Neural cell (in vitro differentiated cells): ENCODE data around the gene LMNA. TPM values are rescaled to one million over a fixed set of nuclear protein-coding genes. Genes with fewer than 3 reads are reported as not detected.

ENCODE experiments used
- H2AFZ ChIP-seq: fragments of 200-600, 300-800 bp; sonication (generic), shearing (Covaris generic); 2 replicates; pipeline ENCODE4 v1.6.0; 2014; ENCODE audit warnings: low read depth, mild to moderate bottlenecking, antibody characterized with exemption, low read length, moderate library complexity
- H3F3A ChIP-seq: fragments of 200-600 bp; shearing (Covaris generic); 2 replicates; pipeline ENCODE4 v1.6.1; 2016; ENCODE audit warnings: mild to moderate bottlenecking, moderate library complexity, mixed read lengths, antibody characterized with exemption, low read length; ENCODE audit not compliant: insufficient read depth, poor library complexity, severe bottlenecking
- H3K27ac ChIP-seq: fragments of 200-600, 300-800 bp; sonication (generic), shearing (Covaris generic); 2 replicates; pipeline ENCODE4 v1.5.1; 2014; ENCODE audit warnings: mild to moderate bottlenecking, low read length, moderate library complexity
- H3K27me3 ChIP-seq: fragments of 300-800, 200-600 bp; sonication (generic), shearing (Covaris generic); 2 replicates; pipeline ENCODE4 v1.6.0; 2014; ENCODE audit warnings: mild to moderate bottlenecking, low read depth, low read length, moderate library complexity; ENCODE audit not compliant: insufficient read depth
- H3K36me3 ChIP-seq: fragments of 300-800, 200-600 bp; sonication (generic), shearing (Covaris generic); 2 replicates; pipeline ENCODE4 v1.5.1; 2014; ENCODE audit warnings: mild to moderate bottlenecking, antibody characterized with exemption, low read length, moderate library complexity; ENCODE audit not compliant: insufficient read depth
- H3K4me2 ChIP-seq: fragments of 300-800, 200-600 bp; sonication (generic), shearing (Covaris generic); 2 replicates; pipeline ENCODE4 v1.6.0; 2014; ENCODE audit warnings: mild to moderate bottlenecking, low read length
- H3K4me3 ChIP-seq: fragments of 300-800, 200-600 bp; sonication (generic), shearing (Covaris generic); 2 replicates; pipeline ENCODE4 v1.5.1; 2014; ENCODE audit warnings: mild to moderate bottlenecking, low read length, moderate library complexity
- H3K79me2 ChIP-seq: fragments of 200-600 bp; shearing (Covaris generic); replicated peaks from 2 replicates; pipeline ENCODE4 v1.6.0; 2014; ENCODE audit warnings: mild to moderate bottlenecking, low read length, moderate library complexity; ENCODE audit not compliant: insufficient read depth
- H3K9ac ChIP-seq: fragments of 300-800, 200-600 bp; sonication (generic), shearing (Covaris generic); 2 replicates; pipeline ENCODE4 v1.6.1; 2016; ENCODE audit warnings: mild to moderate bottlenecking, low read length, mixed read lengths
- H3K9me2 ChIP-seq: fragments of 200-600 bp; shearing (Covaris generic); 2 replicates; pipeline ENCODE4 v1.6.1; 2016; ENCODE audit warnings: mild to moderate bottlenecking, low read length, mixed read lengths; ENCODE audit not compliant: insufficient read depth
- H3K9me3 ChIP-seq: fragments of 200-600, 300-800 bp; sonication (generic), shearing (Covaris generic); 2 replicates; pipeline ENCODE4 v1.6.1; 2016; ENCODE audit warnings: mild to moderate bottlenecking, mixed run types, low read length, moderate library complexity, mixed read lengths
- H4K20me1 ChIP-seq: fragments of 200-600 bp; shearing (Covaris generic); 2 replicates; pipeline ENCODE4 v1.6.1; 2016; ENCODE audit warnings: mild to moderate bottlenecking, mixed run types; ENCODE audit not compliant: insufficient read depth
- CTCF ChIP-seq: fragments of 450-650 bp; IDR thresholded peaks from 2 replicates; pipeline ENCODE4 v1.5.1; 2014; ENCODE audit warnings: antibody characterized with exemption, mild to moderate bottlenecking, moderate library complexity; ENCODE audit not compliant: poor library complexity, severe bottlenecking
- EP300 ChIP-seq: fragments of 450-650 bp; conservative IDR thresholded peaks from 2 replicates; pipeline ENCODE4 v1.6.1; 2014; ENCODE audit warnings: antibody characterized with exemption, mild to moderate bottlenecking, moderate library complexity; ENCODE audit not compliant: poor library complexity, severe bottlenecking
- EZH2 ChIP-seq: fragments of 200-600, 300-800 bp; shearing (Covaris generic), sonication (generic); IDR thresholded peaks from 2 replicates; pipeline ENCODE4 v1.6.1; 2014; ENCODE audit warnings: antibody characterized with exemption, low read length, borderline replicate concordance, mild to moderate bottlenecking; ENCODE audit not compliant: insufficient read depth, poor library complexity, severe bottlenecking
- MXI1 ChIP-seq: fragments of 450-650 bp; conservative IDR thresholded peaks from 2 replicates; pipeline ENCODE4 v1.6.1; 2014; ENCODE audit warnings: antibody characterized with exemption, mild to moderate bottlenecking; ENCODE audit not compliant: poor library complexity, severe bottlenecking
- POLR2AphosphoS5 ChIP-seq: IDR thresholded peaks from 2 replicates; pipeline ENCODE4 v1.6.1; 2012
- RAD21 ChIP-seq: fragments of 450-650 bp; conservative IDR thresholded peaks from 2 replicates; pipeline ENCODE4 v1.6.1; 2014; ENCODE audit warnings: antibody characterized with exemption, mild to moderate bottlenecking, moderate library complexity
- REST ChIP-seq: IDR thresholded peaks from 2 replicates; pipeline ENCODE4 v1.6.1; 2012; ENCODE audit warnings: borderline replicate concordance
- SMC3 ChIP-seq: fragments of 450-650 bp; conservative IDR thresholded peaks from 2 replicates; pipeline ENCODE4 v1.6.1; 2014; ENCODE audit warnings: antibody characterized with exemption, mild to moderate bottlenecking, moderate library complexity; ENCODE audit not compliant: poor library complexity
- TAF1 ChIP-seq: IDR thresholded peaks from 2 replicates; pipeline ENCODE4 v1.6.1; 2012; ENCODE audit warnings: low read depth
- polyA plus RNA-seq: library from polyadenylated mRNA; depleted of rRNA; stranded (reverse); fragments of >200 nt; gene quantifications from 2 replicates; pipeline ENCODE4 v1.2.3, GENCODE V29; 2014

The LMNA gene
- polyA plus RNA-seq, 1 donor from 2014 or later, result 90.7 TPM

GRCh38 chr1:156160000-156160742 lies 45.7 kb downstream of the LMNA start:
- Histone ChIP-seq H3K27ac (no peak overlapping the region), H3K4me3 (no peak overlapping the region), H3K27me3 (no peaks in the 10 kb centered on the region), H3K9me3 (no peaks in the 10 kb centered on the region), H3K9ac (no peak overlapping the region), H3K9me2 (no peaks in the 10 kb centered on the region), H3F3A (no peaks in the 10 kb centered on the region), H3K36me3 (peaks cover 4% of the 10 kb centered on the region), H4K20me1 (no peaks in the 10 kb centered on the region), H3K79me2 (no peaks in the 10 kb centered on the region), H2AFZ (no peak overlapping the region), H3K4me2 (no peak overlapping the region)
- TF ChIP-seq EZH2 (no peak), REST (no peak), POLR2AphosphoS5 (no peak)

- no peak overlapping the region for H3K4me3 ChIP-seq
- TF ChIP-seq MXI1 (no peak), REST (no peak), CTCF (no peak), EZH2 (no peak), TAF1 (no peak), POLR2AphosphoS5 (no peak), RAD21 (no peak), EP300 (no peak), SMC3 (no peak)
- H3K79me2 ChIP-seq, result no peaks in the 10 kb centered on the region
- no peaks in the 10 kb centered on the region for H3K9me2 ChIP-seq
- no peaks in the 10 kb centered on the region for H3K27me3 ChIP-seq
- no peaks in the 10 kb centered on the region for H3K9me3 ChIP-seq
- no peak overlapping the region for H3K4me2 ChIP-seq
- no peak overlapping the region for H3K9ac ChIP-seq
- no peaks in the 10 kb centered on the region for H4K20me1 ChIP-seq
- H3K27ac ChIP-seq, result no peak overlapping the region
- H3K36me3 ChIP-seq, result peaks cover 10% of the 10 kb centered on the region
- no peak overlapping the region for H2AFZ ChIP-seq
- no peaks in the 10 kb centered on the region for H3F3A ChIP-seq
Observed at GRCh38 chr1:156160743-156161171, 46.2 kb downstream of the LMNA start.
